Inflammatory macrophage (primary cell): ENCODE data around the gene DYDC1.
A peak's percentile ranks its signal among the peaks of the same experiment; 100 is the strongest.
"Not testable (repeated sequence)": the region's sequence is repeated elsewhere in the genome, so short reads cannot be mapped to it uniquely, and the experiment has no call there.

Experiments
- DNase-seq, 2 donors: peaks; one replicate each; pipeline ENCODE4 v3.0.0-alpha.2; 2020 to 2022

The DYDC1 gene

DNA sequence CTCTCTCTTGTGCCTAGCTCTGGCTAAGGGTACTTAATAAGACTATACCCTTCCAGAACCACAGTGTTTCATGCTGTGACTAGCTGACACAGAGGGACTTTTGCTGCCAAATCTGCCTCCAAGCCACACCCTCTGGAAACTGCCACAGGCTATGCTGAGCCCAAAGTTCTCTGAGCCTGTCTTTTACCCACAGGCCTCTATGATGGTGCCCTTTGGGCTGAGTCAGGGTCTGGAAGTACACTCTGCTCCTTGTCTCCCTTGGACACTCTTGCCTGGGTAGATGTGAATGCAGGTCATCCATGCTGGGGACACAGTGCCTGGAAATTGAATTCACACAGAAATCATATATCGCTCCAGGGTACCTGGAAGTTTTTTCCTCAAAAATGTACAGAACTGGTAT lies 22.6 kb downstream of the DYDC1 start:
- no peak for DNase-seq

DNA sequence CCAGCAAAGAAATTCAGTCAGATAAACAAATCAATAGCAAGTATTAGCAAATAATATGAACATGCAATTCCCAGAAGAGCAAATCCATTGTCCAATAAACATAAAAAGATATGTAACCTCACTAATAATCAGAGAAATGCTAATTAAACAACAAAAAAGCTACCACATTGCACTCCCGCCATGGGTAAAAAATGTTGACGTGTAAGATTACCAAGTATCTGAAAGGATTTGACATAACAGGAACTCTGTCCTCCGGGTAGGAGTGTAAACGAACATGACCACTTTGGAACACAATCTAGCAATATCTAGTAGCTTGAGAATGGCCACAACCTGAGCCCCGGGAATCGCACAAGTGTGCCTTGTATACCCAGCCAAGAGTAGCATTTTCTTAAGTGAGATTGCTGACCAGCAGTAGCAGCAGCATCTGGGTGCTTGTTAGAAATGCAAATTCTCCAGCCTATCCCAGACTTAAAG lies 31.6 kb downstream of the DYDC1 start:
- no peak for DNase-seq

DNA sequence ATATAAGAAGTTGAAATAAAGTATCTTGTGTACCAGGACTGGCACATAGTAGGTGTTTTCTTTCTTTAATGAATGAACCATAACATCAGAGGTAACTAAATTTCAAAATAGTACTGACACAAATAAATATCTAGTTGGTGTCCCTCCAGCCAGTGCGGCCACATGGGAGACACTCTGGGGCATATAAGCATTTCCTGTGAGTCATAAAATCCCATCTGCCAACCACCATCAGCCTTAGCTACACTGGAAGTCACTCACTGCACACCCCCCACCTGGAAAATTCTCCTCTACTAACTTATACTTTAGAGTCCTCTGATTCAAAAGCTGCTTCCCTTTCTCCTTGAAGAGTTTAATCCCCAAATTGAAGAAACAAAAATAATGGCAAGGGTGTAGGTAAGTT lies 32.5 kb downstream of the DYDC1 start:
- no peak for DNase-seq

DNA sequence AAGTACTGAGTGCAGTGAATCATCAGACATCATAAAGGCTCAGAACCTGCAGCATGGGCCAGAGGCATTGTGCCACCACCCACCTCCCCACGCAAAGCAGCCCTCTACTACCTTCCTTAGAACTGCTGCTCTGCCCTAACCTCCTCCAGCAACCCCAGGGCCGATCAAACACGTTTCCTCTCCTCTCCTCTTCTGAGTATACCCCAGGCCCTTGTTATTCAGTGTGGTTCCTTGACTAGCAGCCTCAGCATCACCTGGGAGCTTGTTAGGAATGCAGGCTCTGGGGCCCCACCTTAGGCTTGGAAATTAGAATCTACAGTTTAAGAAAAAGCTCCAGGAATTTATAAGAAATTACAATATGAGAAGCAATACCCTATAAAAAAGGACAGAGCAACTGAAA lies 33.2 kb downstream of the DYDC1 start:
- DNase-seq: no peak

DNA sequence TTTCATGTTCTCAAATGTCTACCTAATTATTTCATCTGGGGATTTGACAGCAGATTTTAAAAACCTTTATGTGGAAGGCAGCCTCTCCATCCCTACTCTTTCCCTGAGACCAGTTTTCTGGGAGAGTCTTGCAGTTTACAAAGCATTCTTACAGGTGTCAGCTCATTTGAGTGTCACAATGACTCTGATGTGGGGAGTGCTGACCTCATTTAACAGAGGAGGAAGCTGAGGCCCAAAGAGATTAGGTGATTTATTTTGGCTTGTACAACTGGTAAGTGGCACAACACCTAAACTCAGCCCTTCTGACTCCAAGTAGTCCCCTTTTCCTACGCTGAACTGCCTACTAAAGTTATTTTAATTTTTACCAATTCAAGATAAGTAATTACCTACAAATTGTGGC lies 33.8 kb downstream of the DYDC1 start:
- no peak for DNase-seq

DNA sequence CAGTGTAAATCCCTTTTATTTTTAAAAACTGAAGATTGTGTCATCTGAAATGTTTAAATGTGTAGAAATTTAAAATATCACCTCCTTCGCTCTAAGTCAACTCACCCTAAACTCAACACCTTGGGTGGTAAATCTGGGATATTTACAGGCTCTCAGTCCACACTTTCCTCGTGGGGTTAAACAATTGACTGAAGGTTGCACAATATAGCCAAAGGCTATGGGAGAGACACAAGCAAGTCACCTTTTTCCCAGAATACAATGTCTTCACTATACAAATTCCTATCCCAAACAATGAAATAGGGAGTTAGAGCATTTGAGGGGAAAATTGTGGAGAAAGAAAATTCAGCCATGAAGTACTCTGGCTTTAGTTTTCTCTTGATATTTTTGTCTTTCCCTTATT lies 34.4 kb downstream of the DYDC1 start:
- no peak for DNase-seq

DNA sequence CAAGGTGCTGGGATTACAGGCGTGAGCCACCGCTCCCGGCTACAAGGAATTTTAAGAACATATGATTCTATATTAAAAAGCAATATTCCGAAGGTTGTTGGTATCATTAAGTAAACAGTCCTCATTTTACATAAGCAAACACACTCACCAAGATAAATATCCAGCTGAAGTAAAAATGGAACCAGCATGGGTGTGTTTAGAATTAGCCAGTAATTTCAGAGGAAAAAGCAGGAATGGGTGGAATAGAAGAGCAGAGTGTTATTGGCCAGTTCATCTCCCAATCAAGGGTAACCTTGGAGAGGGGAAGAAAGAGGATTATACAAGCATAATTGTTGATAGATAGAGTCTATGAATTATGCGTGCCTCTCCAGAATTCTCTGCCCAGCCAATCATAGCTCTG lies 35.4 kb downstream of the DYDC1 start:
- no peak for DNase-seq

DNA sequence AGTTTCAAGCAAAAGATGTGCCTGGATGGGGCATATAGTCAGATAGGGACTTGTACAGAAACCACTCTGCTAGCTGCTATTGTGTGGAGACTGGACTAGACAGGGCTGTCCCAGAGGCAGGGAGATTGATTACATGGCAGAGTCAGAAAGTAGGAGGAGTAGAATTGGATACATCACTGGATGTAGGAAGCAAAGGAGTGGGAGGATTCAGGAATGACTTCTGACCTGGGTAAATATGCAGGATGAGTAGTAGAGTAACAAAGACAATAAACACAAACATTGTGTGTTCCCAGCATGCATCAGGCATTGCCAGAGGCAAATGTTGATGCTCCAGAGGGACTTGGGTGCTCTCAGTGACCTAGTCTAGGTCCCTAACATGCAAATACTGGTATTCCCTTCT lies 36.2 kb downstream of the DYDC1 start:
- DNase-seq: no peak

DNA sequence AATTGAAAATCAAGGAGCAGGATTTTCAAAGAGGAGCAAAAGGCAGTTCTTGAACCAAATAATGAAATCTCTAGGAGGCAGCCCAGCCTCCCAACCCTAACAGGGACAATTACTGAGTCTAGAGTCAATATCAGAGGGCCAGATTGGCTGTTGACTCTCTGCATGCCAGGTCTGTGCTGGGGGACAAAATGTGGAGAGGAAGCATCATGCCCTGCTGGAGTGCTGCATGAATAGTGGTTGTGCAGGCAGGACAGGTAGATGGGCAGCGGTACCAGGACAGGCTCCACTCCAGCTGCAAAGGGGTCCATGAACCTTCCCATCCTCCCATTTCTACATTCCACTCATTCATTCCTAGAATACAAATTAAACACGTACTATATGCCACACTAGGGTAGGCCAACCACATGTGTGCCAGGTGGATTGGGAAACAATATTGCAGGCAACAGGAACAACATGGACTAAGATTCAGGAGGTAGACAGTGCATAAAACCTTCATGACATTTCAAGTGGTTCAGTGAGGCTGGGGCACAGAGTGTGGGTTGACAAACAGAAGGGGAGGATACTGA lies 36.7 kb downstream of the DYDC1 start:
- DNase-seq: no peak

DNA sequence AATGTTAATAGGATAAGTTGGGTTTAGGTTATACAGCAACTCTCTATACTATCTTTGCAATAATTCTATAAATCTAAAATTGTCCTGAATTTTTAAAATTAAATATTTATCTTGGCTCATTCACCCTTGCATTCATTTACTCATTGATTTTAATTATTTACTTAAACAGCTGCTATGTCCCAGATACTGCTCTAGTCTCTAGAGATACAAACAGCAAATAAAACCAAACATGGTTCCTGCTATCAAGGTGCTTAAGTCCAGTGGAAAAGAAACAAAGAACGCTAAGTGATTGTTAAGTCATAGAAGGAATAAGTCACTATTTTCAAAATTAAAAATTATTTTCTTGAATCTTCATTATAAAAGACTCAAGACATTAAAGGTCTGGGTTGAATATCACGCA lies 37.2 kb downstream of the DYDC1 start:
- no peak for DNase-seq

DNA sequence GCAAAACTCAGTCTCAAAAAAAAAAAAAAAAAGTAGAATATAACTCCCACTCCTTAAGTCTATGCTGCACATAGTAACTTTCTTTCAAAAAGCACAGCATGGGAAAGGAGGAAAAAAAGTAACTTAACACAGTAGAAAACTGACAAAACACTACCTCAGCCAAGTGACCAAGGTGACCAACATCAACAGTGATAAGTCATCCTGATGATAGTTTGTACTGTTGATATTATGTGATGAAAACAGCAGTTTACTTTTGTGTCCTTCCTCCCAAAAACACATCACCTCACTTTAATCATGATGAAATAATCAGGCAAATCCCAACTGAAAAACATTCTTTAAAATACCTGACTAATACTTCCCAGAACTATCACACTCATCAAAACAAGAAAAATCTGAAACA lies 37.8 kb downstream of the DYDC1 start:
- no peak for DNase-seq

DNA sequence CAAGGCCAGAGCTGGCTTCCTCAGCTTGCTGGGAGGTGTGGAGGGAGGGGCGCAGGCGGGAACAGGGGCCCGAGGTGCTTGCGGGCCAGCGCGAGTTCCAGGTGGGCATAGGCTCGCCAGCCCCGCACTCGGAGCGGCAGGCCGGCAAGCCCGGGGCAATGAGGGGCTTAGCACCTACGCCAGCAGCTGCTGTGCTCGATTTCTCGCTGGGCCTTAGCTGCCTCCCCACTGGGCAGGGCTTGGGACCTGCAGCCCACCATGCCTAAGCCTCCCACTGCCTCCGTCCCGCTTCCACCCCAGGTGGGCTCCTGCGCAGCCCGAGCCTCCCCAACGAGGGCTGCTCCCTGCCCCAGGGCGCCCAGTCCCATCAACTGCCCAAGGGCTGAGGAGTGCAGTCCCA lies 41.2 kb downstream of the DYDC1 start:
- no peak for DNase-seq

DNA sequence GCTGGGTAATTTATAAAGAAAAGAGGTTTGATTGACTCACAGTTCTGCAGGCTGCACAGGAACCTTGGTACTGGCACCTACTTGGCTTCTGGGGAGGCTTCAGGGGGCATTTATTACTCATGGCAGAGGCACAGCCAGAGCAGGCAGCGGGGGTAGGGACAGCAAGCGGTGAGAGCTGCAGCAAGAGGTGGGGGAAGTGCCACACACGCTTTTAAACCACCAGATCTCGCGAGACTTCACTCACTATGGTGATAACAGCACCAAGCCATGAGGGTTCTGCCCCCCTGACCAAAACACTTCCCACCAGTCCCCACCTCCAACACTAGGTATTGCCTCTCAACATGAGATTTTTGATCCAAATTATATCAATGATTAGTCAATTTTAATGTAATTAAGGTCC lies 43.0 kb downstream of the DYDC1 start:
- DNase-seq: no peak

DNA sequence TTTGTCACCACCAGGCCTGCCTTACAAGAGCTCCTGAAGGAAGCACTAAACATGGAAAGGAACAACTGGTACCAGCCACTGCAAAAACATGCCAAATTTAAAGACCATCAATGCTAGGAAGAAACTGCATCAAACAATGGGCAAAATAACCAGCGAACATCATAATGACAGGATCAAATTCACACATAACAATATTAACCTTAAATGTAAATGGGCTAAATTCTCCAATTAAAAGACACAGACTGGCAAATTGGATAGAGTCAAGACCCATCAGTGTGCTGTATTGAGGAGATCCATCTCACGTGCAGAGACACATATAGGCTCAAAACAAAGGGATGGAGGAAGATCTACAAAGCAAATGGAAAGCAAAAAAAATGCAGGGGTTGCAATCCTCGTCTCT lies 50.6 kb downstream of the DYDC1 start:
- DNase-seq: not testable (repeated sequence)

DNA sequence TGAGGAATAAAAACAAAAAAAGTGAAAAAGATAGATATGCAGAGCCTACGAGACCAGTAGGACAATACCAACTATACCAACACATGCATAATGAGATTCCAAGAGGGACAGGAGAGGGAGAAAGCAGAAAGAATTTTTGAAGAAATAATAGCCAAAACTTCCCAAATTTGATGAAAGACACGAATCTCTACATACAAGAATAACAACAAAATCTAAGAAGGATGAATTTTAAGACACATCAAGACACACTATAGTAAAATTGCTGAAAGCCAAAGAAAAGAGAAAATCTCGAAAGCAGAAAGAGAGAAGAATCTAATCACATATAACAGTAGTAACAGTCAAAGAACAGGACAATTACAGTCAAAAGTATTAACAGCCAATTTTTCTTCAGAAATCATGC lies 59.6 kb downstream of the DYDC1 start:
- DNase-seq: no peak

DNA sequence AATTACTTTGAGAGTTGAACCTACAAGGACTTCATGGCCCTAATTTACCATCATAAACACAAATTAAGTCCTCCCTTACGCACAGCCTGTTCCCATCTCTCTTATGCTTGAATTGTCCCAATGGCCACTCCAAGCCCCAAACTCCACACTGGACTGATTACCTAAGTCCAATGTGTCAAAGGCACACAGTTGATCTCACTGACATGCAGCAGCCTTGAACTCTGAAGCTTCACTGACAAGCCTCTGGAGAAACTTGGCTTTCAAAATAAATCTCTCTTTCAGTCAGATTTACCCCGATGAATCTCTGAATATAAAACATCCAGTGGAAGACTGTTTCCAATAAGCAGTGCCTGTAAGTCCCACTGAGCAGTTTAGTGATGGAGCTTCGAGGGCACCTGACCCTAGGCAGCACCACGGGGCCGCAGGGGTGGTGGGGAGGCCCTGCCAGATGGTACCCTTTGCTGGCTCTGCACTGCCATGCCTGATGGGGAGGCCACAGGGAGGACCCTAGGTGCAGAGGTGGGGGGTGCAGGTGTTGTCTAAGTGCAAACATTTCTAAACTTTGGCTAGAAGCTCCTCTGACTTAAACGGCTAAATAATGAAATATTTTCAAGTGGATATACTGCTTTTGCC lies 63.8 kb downstream of the DYDC1 start:
- DNase-seq: no peak

DNA sequence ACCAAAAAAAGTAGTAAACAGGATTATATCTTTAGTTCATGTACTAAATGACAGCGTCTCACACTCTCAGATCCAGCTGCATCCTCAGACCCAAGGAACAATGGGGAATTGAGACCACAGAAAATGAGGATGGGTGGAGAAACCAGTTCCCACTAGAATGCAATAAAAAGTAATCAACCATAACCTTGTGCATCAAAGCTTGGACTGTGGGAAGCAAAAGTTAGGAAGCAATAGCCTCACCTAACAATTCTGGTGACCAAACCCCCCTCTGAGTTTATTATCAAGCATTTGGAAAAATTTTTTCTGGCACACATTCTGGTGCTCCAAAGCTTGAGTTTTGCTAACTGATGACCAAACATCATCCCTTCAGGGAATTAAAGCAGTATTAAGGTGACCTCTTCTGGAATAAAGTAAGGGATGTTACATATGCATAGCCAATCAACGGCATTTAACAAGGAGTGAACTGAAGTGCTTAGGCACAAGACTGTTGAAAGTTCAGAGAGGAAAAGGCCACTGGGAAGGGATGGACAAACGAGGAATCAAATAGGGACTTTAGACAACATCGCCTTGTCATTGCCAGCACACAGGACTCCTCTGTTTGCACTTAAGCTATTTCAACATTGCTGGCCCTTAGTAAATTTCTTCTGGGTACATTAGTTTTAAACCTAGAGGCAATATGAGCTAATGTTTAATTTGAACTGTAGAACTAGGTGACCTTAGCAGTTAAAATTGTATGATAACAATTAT lies 65.9 kb downstream of the DYDC1 start:
- DNase-seq: no peak

DNA sequence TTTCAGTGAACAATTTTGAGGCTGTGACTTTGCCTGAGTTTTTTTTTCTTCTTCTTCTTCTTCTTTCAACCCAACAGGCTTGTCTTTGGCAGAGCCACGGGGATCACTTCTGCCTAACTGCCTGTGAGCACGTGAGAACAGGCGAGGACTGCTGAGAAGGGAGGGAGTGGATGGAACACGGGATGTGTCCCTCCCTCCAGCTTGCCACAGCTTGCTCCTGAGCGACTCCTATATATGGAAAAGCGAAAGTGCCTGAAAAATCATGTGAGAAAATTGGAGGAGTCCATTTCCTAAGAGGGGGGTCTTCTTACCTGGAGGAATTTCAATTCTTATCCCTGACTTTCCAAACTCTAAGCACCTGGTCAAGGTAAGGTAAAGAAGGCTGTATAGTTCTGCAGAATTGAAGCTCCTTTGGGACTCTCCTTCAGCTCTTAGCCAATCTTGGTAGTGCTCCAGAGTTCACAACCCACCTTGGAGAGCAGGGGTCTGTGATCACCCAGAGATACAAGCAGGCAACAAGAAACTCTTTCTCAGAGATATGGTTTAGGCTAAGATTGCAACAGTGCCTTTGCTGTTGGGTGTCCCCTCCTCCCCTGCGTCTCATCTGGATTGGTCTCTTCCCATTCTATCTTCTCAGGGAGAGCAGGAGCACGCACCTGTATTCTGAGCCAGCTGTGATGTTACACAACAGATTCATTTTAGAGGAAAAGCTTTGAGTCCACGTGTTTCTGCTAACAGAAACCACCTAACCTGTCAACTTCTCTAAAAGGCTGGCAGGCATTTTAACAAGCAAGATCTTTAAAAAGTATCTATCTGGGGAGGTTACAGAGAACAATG lies 66.9 kb downstream of the DYDC1 start, which contains the start of gene MAT1A:
Gene MAT1A (minus strand): TSS at position 208 of the 837 bp plus-strand sequence. CDS start 235 bp downstream, outside the sequence.
- DNase-seq: peak; percentile 7 to 11

DNA sequence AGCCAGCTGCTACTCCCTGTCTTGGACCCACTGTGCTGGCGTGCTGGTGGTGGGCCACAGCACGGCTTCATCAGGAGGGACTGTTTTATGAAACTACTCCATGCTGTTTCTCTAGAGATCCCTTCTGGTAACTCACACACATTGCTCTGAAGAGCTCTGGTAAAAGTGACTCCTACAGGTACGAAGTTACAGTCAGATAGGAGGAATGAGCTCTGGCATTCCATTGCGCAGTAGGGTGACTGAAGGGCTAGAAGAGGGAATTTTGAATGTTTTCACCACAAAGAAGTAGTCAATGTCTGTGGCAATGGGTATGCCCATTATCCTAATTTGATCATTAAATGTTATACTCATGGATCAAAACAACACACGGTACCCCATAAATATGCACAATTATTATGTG lies 67.7 kb downstream of the DYDC1 start:
- DNase-seq: no peak
